HG02623 (cell line): Measurements from ENCODE around the gene SPHK2.
A peak's percentile ranks its signal among the peaks of the same experiment; 100 is the strongest.
"Not testable (repeated sequence)": the region's sequence is repeated elsewhere in the genome, so short reads cannot be mapped to it uniquely, and the experiment has no call there.

Source experiments
- ATAC-seq: cut with Tn5 transposase; IDR thresholded peaks from one replicate; pipeline ENCODE4 v1.9.1; 2021; ENCODE audit warnings: moderate library complexity; ENCODE audit not compliant: unreplicated experiment

SPHK2 gene

GRCh38 chr19:48624067-48624594 is 4.8 kb downstream of the SPHK2 start:
- peak; percentile 61 for ATAC-seq

DNA sequence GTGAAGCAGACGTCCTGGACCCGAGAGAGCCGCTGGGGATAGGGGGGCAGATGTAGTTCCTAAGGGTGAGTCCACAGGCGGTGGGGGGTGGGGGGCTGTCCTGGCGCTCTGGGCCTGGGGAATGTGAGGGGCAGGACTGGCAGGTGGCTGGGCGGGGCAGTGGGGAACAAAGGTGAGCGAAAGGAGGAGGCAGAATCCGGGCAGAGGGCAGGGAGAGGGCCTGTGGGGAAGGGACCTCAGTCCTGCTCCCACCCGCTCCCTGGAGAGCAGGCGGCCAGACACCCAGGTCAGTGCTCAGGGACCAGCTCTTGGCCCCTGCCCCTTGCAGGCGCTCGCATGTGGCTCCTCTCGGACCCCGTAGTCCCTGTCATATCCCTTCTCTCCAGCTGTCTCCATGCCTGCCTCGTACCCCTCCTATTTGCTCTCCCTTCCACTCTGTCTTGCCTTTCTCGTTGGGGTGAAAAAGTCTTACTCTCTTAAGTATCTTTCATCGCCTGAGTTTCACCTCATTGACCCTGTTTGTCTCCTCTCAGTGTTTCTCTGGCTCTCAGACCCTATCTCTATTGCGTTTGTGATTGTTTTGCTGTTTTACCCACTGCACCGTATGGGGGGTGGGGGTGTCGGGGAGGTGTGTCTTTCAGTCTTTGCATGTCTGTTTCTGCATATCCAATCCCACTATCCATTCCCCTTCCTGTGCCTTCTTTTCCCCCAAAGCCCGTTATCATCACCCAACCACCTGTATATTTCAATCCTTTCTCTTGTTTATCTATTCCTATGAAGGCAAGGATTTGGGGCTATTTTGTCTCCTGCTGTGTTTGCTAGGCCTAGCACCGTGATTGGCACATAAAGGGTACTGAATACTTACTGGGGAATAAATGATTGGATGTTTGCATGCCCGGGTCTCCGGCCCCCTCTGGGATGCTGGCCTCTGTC is 5.8 kb downstream of the SPHK2 start:
- no peak for ATAC-seq

- no peak for ATAC-seq
Observed at GRCh38 chr19:48625891-48626327, 6.6 kb downstream of the SPHK2 start.

DNA sequence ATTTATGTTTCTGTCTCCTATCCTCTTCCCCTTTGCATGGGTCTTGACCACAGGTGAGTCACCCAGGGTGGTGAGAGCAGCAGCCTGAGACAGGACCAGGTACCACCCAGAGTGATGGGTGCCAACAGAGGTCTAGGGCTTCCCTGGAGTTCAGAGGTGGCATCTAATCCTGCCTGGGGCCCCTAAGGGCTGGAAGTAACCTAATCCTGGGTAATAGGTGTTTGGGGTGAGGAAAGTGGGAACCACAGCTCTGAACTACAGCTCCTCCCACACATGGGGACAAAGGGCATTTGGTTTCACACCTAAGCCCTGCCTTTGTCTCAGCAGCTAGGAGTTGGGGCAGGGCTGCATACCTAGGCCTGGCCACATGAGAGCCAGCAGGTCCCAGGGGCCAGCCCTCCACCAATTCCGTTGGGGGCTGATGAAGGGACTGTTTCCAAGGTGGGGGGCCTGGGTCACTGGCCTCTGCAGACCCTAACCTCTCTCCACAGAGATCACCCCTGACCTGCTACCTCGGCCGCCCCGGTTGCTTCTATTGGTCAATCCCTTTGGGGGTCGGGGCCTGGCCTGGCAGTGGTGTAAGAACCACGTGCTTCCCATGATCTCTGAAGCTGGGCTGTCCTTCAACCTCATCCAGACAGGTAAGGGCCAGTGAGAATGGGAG is 8.0 kb downstream of the SPHK2 start:
- ATAC-seq = no peak

- ATAC-seq = no peak
Observed at GRCh38 chr19:48627865-48628314, 8.6 kb downstream of the SPHK2 start.

DNA sequence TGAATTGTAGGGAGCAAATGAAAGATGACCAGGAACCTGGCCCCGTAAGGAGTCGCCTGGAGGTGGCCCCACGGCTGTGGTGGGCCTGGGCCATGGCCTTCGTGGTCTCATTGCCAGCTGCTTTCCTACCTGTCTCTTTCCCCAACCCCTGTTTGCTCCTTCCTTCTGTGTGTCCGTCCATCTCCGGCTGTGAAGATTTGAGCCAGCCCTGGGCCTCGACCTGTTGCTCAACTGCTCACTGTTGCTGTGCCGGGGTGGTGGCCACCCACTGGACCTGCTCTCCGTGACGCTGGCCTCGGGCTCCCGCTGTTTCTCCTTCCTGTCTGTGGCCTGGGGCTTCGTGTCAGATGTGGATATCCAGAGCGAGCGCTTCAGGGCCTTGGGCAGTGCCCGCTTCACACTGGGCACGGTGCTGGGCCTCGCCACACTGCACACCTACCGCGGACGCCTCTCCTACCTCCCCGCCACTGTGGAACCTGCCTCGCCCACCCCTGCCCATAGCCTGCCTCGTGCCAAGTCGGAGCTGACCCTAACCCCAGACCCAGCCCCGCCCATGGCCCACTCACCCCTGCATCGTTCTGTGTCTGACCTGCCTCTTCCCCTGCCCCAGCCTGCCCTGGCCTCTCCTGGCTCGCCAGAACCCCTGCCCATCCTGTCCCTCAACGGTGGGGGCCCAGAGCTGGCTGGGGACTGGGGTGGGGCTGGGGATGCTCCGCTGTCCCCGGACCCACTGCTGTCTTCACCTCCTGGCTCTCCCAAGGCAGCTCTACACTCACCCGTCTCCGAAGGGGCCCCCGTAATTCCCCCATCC is 9.4 kb downstream of the SPHK2 start:
- ATAC-seq = no peak

- ATAC-seq = no peak
Observed at GRCh38 chr19:48629297-48629598, 9.9 kb downstream of the SPHK2 start.

- ATAC-seq = no peak
Observed at GRCh38 chr19:48629599-48630295, 10.4 kb downstream of the SPHK2 start.

GRCh38 chr19:48630296-48631063 is 11.2 kb downstream of the SPHK2 start:
- ATAC-seq = no peak

DNA sequence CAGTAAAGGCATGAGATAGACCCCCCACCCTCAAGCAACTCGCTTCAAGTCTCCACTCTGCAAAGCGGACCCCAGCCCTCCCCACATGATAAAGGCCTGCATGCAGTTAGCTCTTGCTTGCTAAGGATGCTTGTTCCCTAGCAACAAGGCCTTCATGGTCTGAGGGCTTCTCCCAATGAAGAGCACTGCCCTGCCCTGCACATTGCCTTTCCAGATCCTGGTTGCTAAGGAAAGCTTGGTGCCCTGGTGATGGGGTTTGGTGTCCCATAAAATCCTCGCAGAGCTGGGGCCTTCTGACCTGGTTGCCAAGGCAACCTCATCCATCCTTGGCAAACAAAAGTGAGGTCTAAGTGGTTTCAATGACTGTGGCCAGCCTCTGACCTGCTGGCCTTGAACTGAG is 11.9 kb downstream of the SPHK2 start:
- no peak for ATAC-seq

DNA sequence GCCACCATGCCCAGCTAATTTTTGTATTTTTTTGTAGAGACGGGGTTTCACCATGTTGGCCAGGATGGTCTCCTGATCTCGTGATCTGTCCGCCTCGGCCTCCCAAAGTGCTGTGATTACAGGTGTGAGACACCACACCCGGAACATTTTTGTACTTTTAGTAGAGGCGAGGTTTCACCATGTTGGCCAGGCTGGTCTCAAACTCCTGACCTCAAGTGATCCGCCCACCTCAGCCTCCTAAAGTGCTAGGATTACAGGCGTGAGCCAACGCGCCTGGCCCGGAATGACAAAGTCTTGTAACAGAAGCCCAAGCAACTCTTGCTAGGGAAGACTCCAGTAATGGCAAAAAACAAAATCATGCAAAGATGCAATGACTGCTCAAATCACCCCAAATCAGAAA is 13.0 kb downstream of the SPHK2 start:
- ATAC-seq = not testable (repeated sequence)

- no peak for ATAC-seq
Observed at GRCh38 chr19:48632692-48633147, 13.4 kb downstream of the SPHK2 start.

- no peak for ATAC-seq
Observed at GRCh38 chr19:48633148-48634035, 14.1 kb downstream of the SPHK2 start.

- no peak for ATAC-seq
Observed at GRCh38 chr19:48634036-48634342, 14.7 kb downstream of the SPHK2 start.

GRCh38 chr19:48634424-48635262 is 15.3 kb downstream of the SPHK2 start:
- peak; percentile 28 for ATAC-seq

DNA sequence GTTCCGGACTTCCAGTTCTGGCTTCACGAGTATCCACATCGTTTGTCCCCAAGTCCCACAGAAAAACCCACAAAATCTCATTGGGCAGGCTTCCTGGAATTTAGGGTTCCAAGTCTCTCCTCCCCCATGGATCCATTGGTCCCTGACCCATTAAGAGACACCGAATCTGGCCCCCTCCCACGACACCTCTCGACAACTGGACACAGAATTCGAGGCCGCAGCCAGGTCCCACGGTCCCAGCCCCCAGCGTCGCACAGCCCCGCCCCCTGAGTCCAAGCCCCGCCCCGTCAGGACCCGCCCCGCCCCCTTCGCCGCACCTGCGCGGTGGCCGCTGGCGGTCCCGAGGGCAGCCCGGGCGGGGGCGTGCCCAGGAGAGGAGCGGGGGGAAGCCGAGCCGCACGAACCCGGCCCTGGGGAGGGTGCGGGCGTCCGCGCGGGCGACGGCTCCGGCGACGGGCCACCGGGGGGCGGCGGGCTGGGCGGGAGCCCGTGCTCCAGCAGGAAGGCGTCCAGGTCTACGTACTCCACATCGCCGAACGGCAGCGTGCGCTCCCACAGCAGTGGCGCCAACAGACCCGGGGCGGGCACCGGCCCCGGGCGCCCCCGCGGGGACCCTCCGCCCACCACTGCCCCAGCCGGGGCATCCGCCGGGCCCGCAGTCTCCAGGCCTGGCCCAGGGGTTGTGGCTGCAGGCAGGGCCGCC is 16.1 kb downstream of the SPHK2 start:
- no peak for ATAC-seq
